Liver (tissue), 9 donors: ENCODE data around the gene COL7A1. TPM values are rescaled to one million over a fixed set of nuclear protein-coding genes. Genes with fewer than 3 reads are reported as not detected.

Experiments used
- DNase-seq: peaks from one replicate; pipeline ENCODE4 v3.0.0-alpha.2; 2017; ENCODE audit warnings: low spot score
- H3K27ac ChIP-seq, 2 donors: one replicate each; pipeline ENCODE4 v1.7.0; 2013; ENCODE audit warnings: inconsistent platforms in 2 of 2, low read length in 2 of 2, control low read depth in 1 of 2, low read depth in 1 of 2, mild to moderate bottlenecking in 1 of 2
- H3K27me3 ChIP-seq, 4 donors: one replicate each; pipeline versions ENCODE4 v1.6.1 to v1.7.0; 2013; ENCODE audit warnings: low read length in 3 of 4, inconsistent platforms in 1 of 4, mild to moderate bottlenecking in 1 of 4, moderate library complexity in 1 of 4; ENCODE audit not compliant: control insufficient read depth in 4 of 4, insufficient read depth in 4 of 4
- H3K36me3 ChIP-seq, 4 donors: one replicate each; pipeline versions ENCODE4 v1.6.1 to v1.7.0; 2013; ENCODE audit warnings: low read length in 3 of 4, mild to moderate bottlenecking in 3 of 4, low read depth in 1 of 4, moderate library complexity in 1 of 4; ENCODE audit not compliant: control insufficient read depth in 4 of 4, insufficient read depth in 3 of 4
- H3K4me1 ChIP-seq, 4 donors: one replicate each; pipeline versions ENCODE4 v1.6.1 to v1.7.0; 2013; ENCODE audit warnings: low read length in 3 of 4, mild to moderate bottlenecking in 3 of 4, moderate library complexity in 1 of 4; ENCODE audit not compliant: control insufficient read depth in 4 of 4, insufficient read depth in 4 of 4
- H3K4me3 ChIP-seq, 3 donors: one replicate each; pipeline versions ENCODE4 v1.6.1 to v1.7.0; 2013; ENCODE audit warnings: low read length in 3 of 3, control low read depth in 1 of 3, low read depth in 1 of 3, mild to moderate bottlenecking in 1 of 3
- H3K9ac ChIP-seq, 2 donors: one replicate each; pipeline ENCODE4 v1.7.0; 2013; ENCODE audit warnings: low read length in 2 of 2, mild to moderate bottlenecking in 2 of 2, moderate library complexity in 2 of 2, control low read depth in 1 of 2, low read depth in 1 of 2
- H3K9me3 ChIP-seq, 4 donors: one replicate each; pipeline versions ENCODE4 v1.6.1 to v1.7.0; 2013; ENCODE audit warnings: low read length in 3 of 4; ENCODE audit not compliant: control insufficient read depth in 4 of 4
- ATF3 ChIP-seq: IDR thresholded peaks from 2 replicates; pipeline ENCODE4 v1.6.1; 2016; ENCODE audit warnings: antibody characterized with exemption
- EGR1 ChIP-seq, 2 donors: IDR thresholded peaks; 2 replicates each; pipeline ENCODE4 v1.6.1; 2016 to 2018; ENCODE audit warnings: antibody characterized with exemption in 2 of 2, low read depth in 2 of 2
- FOXA2 ChIP-seq: IDR thresholded peaks from 2 replicates; pipeline ENCODE4 v1.6.1; 2016; ENCODE audit warnings: antibody characterized with exemption
- HNF4A ChIP-seq, 2 donors: conservative IDR thresholded peaks; 2 replicates each; pipeline ENCODE4 v1.6.1; 2016; ENCODE audit warnings: antibody characterized with exemption in 2 of 2, mild to moderate bottlenecking in 2 of 2
- JUND ChIP-seq, 2 donors: IDR thresholded peaks; 2 replicates each; pipeline ENCODE4 v1.6.1; 2016; ENCODE audit warnings: antibody characterized with exemption in 2 of 2
- MAX ChIP-seq: IDR thresholded peaks from 2 replicates; pipeline ENCODE4 v1.6.1; 2016; ENCODE audit warnings: antibody characterized with exemption
- RAD21 ChIP-seq, 2 donors: IDR thresholded peaks; 2 replicates each; pipeline ENCODE4 v1.6.1; 2016; ENCODE audit warnings: antibody characterized with exemption in 2 of 2, mild to moderate bottlenecking in 2 of 2
- RXRA ChIP-seq, 2 donors: IDR thresholded peaks; 2 replicates each; pipeline ENCODE4 v1.6.1; 2017 to 2018; ENCODE audit warnings: antibody characterized with exemption in 2 of 2, mild to moderate bottlenecking in 1 of 2
- TAF1 ChIP-seq: conservative IDR thresholded peaks from 2 replicates; pipeline ENCODE4 v1.6.1; 2016; ENCODE audit warnings: antibody characterized with exemption, mild to moderate bottlenecking
- YY1 ChIP-seq: IDR thresholded peaks from 2 replicates; pipeline ENCODE4 v1.6.1; 2016; ENCODE audit warnings: antibody characterized with exemption, mild to moderate bottlenecking
- ZBTB33 ChIP-seq: IDR thresholded peaks from 2 replicates; pipeline ENCODE4 v1.6.1; 2016; ENCODE audit warnings: antibody characterized with exemption
- WGBS: extraction: QIAGEN DNeasy Blood & Tissue Kit; methylation state at CpG from one replicate; pipeline ENCODE4 v1.1.7; 2013; 5-methylcytosine and 5-hydroxymethylcytosine counted together
- polyA plus RNA-seq, 2 donors: library from polyadenylated mRNA; stranded (reverse) in 1 of 2; unstranded in 1 of 2; fragments of 200-250 nt in 1 of 2; fragments of >200 nt in 1 of 2; fragmentation: Nextera tagmentation in 1 of 2; extraction: Ambion mirVana in 1 of 2; gene quantifications; one replicate each; pipeline versions ENCODE4 v1.2.1 to v1.2.3, GENCODE V29; 2013 to 2015
- total RNA-seq, 2 donors: library from RNA; depleted of rRNA; stranded (reverse); fragments of >200 nt; gene quantifications; one replicate each; pipeline ENCODE4 v1.2.3, GENCODE V29; 2014
- TF ChIP-seq, protein P1 (sequence below): IDR thresholded peaks from 2 replicates; pipeline ENCODE4 v1.6.1; 2016; ENCODE audit warnings: antibody characterized with exemption, mild to moderate bottlenecking
- donor health status: healthy.
- donor health status: healthy.
- donor health status: healthy.
- donor health status: healthy.
- donor health status: healthy.

The COL7A1 gene
- total and polyA plus RNA-seq, 4 donors, result 0.24 to 0.84 (median 0.40) TPM

GRCh38 chr3:48563382-48563918 lies 31.7 kb downstream of the COL7A1 start, which contains the start of gene UCN2 (continued):
- TF ChIP-seq FOXA2, result no peak
- TF ChIP-seq RAD21 (IDR thresholded peaks at IDR 0.05), result no peak
- TF ChIP-seq MAX, result no peak
- TF ChIP-seq YY1, result no peak
- TF ChIP-seq EGR1 (IDR thresholded peaks at IDR 0.05; ENCODE audit: low read depth in 2 of 2), result no peak
- TF ChIP-seq ZBTB33, result no peak
- no peak for TF ChIP-seq TAF1

- Histone ChIP-seq H3K4me3 (no peak overlapping the region), H3K9ac (no peak overlapping the region), H3K27ac (no peak overlapping the region), H3K27me3 (no peaks in the 10 kb centered on the region), H3K9me3 (no peaks in the 10 kb centered on the region), H3K36me3 (no peaks in the 10 kb centered on the region), H3K4me1 (peaks cover 3 to 29% (median 11%) of the 10 kb centered on the region in 4 donors)
- TF ChIP-seq HNF4A (conservative IDR thresholded peaks at IDR 0.05) (peak; percentile 39), RXRA (IDR thresholded peaks at IDR 0.05) (peak in 1 of 2 donors; percentile 13), ATF3 (no peak), JUND (IDR thresholded peaks at IDR 0.05) (no peak)
- DNase-seq, result no peak
- 86% methylated on average over 20 of the region's 20 CpGs for WGBS
Measured at GRCh38 chr3:48562367-48563095, 32.6 kb downstream of the COL7A1 start.

GRCh38 chr3:48561045-48561736 lies 33.9 kb downstream of the COL7A1 start:
- TF ChIP-seq JUND (IDR thresholded peaks at IDR 0.05), result no peak
- TF ChIP-seq, protein P1, sequence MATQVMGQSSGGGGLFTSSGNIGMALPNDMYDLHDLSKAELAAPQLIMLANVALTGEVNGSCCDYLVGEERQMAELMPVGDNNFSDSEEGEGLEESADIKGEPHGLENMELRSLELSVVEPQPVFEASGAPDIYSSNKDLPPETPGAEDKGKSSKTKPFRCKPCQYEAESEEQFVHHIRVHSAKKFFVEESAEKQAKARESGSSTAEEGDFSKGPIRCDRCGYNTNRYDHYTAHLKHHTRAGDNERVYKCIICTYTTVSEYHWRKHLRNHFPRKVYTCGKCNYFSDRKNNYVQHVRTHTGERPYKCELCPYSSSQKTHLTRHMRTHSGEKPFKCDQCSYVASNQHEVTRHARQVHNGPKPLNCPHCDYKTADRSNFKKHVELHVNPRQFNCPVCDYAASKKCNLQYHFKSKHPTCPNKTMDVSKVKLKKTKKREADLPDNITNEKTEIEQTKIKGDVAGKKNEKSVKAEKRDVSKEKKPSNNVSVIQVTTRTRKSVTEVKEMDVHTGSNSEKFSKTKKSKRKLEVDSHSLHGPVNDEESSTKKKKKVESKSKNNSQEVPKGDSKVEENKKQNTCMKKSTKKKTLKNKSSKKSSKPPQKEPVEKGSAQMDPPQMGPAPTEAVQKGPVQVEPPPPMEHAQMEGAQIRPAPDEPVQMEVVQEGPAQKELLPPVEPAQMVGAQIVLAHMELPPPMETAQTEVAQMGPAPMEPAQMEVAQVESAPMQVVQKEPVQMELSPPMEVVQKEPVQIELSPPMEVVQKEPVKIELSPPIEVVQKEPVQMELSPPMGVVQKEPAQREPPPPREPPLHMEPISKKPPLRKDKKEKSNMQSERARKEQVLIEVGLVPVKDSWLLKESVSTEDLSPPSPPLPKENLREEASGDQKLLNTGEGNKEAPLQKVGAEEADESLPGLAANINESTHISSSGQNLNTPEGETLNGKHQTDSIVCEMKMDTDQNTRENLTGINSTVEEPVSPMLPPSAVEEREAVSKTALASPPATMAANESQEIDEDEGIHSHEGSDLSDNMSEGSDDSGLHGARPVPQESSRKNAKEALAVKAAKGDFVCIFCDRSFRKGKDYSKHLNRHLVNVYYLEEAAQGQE, result no peak
- H3K4me3 ChIP-seq, result no peak overlapping the region
- H3K27ac ChIP-seq, result no peak overlapping the region
- no peak overlapping the region for H3K9ac ChIP-seq
- no peaks in the 10 kb centered on the region for H3K36me3 ChIP-seq
- WGBS, result 61% methylated on average over 21 of the region's 21 CpGs
- no peaks in the 10 kb centered on the region for H3K27me3 ChIP-seq
- H3K4me1 ChIP-seq, result peaks cover 8 to 39% (median 19%) of the 10 kb centered on the region in 4 donors
- DNase-seq, result peak; percentile 54
- no peaks in the 10 kb centered on the region for H3K9me3 ChIP-seq
